HCT116 (cell line): ENCODE results near the gene ATOH8. TPM values are rescaled to one million over a fixed set of nuclear protein-coding genes. Genes with fewer than 3 reads are reported as not detected.

ENCODE experiments used
- ATAC-seq: fragments of 200-7000 bp; cut with Tn5 transposase; 2 replicates; pipeline ENCODE4 v1.9.1; 2020; ENCODE audit warnings: mild to moderate bottlenecking, moderate library complexity
- BruUV-seq: library from RNA; stranded (reverse); fragments of 400-500 nt; replicated peaks from 2 replicates; lab custom pipeline; 2021; lab: Mats Ljungman, UMichigan
- CTCF ChIA-PET: fragments of 300-600 bp; sonication (Branson Sonifier 250); formaldehyde crosslinking; loops from one replicate; lab custom pipeline; 2021; ENCODE audit warnings: antibody characterized with exemption; lab: Charles Lee
- POLR2A ChIA-PET: fragments of 300-600, 350-600 bp; sonication (Branson Sonifier 250); formaldehyde crosslinking; loops from one replicate; lab custom pipeline; 2021; ENCODE audit warnings: antibody characterized with exemption; lab: Charles Lee
- RAD21 ChIA-PET, 2 experiments: fragments of 300-600 bp; sonication (Branson Sonifier 250); formaldehyde crosslinking; loops; one replicate each; lab custom pipeline; 2023; ENCODE audit warnings: low total read pairs in 2 of 2; ENCODE audit not compliant: uncharacterized antibody in 2 of 2, unreplicated experiment in 2 of 2, low non-redundant PET in 1 of 2; lab: Charles Lee
- DNase-seq: peaks from one replicate; pipeline ENCODE4 v3.0.0-alpha.2; 2010; ENCODE audit warnings: low read depth, low spot score
- H2AFZ ChIP-seq: fragments of 200-600 bp; shearing (Covaris generic), sonication (generic); 2 replicates; pipeline ENCODE4 v1.6.1; 2017; ENCODE audit warnings: low read depth, mixed run types, mixed read lengths, antibody characterized with exemption, low read length; ENCODE audit not compliant: poor library complexity, severe bottlenecking
- H3K27ac ChIP-seq: 2 replicates; pipeline ENCODE4 v1.5.1; 2012; ENCODE audit warnings: low read depth, low read length
- H3K27me3 ChIP-seq: fragments of 200-600 bp; sonication (generic); 2 replicates; pipeline ENCODE4 v1.6.1; 2016; ENCODE audit warnings: mixed run types, low read length, mixed read lengths; ENCODE audit not compliant: insufficient read depth
- H3K36me3 ChIP-seq, 2 experiments: fragments of 200-500 bp in 1 of 2; fragments of 200-600 bp in 1 of 2; sonication (Bioruptor generic) in 1 of 2; sonication (generic) in 1 of 2; 2 replicates each; pipeline versions ENCODE4 v1.5.1 to v1.6.1; 2014 to 2016; ENCODE audit warnings: low read length in 2 of 2, inconsistent platforms in 1 of 2, mixed read lengths in 1 of 2, mixed run types in 1 of 2; ENCODE audit not compliant: insufficient read depth in 2 of 2, control insufficient read depth in 1 of 2
- H3K4me1 ChIP-seq, 2 experiments: fragments of 200-600 bp in 1 of 2; sonication (generic) in 1 of 2; 2 replicates each; pipeline versions ENCODE4 v1.5.1 to v1.6.1; 2012 to 2017; ENCODE audit warnings: low read length in 2 of 2, inconsistent platforms in 1 of 2, mild to moderate bottlenecking in 1 of 2, mixed read lengths in 1 of 2, mixed run types in 1 of 2, moderate library complexity in 1 of 2; ENCODE audit not compliant: insufficient read depth in 2 of 2, control insufficient read depth in 1 of 2
- H3K4me2 ChIP-seq: fragments of 200-600 bp; sonication (generic); 2 replicates; pipeline ENCODE4 v1.6.1; 2017; ENCODE audit warnings: mixed run types, low read length, mixed read lengths
- H3K4me3 ChIP-seq, 2 experiments: fragments of 200-600 bp in 1 of 2; sonication (generic) in 1 of 2; replicated peaks in 1 of 2; 2 replicates each; pipeline ENCODE4 v1.5.1; 2011 to 2016; ENCODE audit warnings: low read length in 2 of 2, control low read depth in 1 of 2, low read depth in 1 of 2, mild to moderate bottlenecking in 1 of 2, mixed read lengths in 1 of 2, mixed run types in 1 of 2
- H3K79me2 ChIP-seq: fragments of 200-600 bp; sonication (generic); 2 replicates; pipeline ENCODE4 v1.6.1; 2017; ENCODE audit warnings: mild to moderate bottlenecking, mixed run types, low read length, moderate library complexity, mixed read lengths; ENCODE audit not compliant: insufficient read depth
- H3K9ac ChIP-seq: fragments of 200-600 bp; sonication (generic); 2 replicates; pipeline ENCODE4 v1.6.1; 2016; ENCODE audit warnings: low read length, mixed read lengths
- H3K9me2 ChIP-seq: fragments of 200-600 bp; sonication (generic), shearing (Covaris generic); 2 replicates; pipeline ENCODE4 v1.6.1; 2017; ENCODE audit warnings: mixed run types, mild to moderate bottlenecking, moderate library complexity; ENCODE audit not compliant: insufficient read depth
- H3K9me3 ChIP-seq, 2 experiments: fragments of 200-500 bp in 1 of 2; fragments of 200-600 bp in 1 of 2; sonication (Bioruptor generic) in 1 of 2; sonication (generic) in 1 of 2; 2 replicates each; pipeline ENCODE4 v1.6.1; 2014 to 2017; ENCODE audit warnings: low read length in 2 of 2, mixed read lengths in 2 of 2, inconsistent platforms in 1 of 2, low read depth in 1 of 2, mild to moderate bottlenecking in 1 of 2, mixed run types in 1 of 2, moderate library complexity in 1 of 2; ENCODE audit not compliant: control insufficient read depth in 1 of 2, insufficient read depth in 1 of 2
- H4K20me1 ChIP-seq: fragments of 200-600 bp; sonication (generic), shearing (Covaris generic); 2 replicates; pipeline ENCODE4 v1.6.1; 2017; ENCODE audit warnings: mixed run types, mild to moderate bottlenecking, moderate library complexity; ENCODE audit not compliant: insufficient read depth
- CBX3 ChIP-seq: IDR thresholded peaks from 2 replicates; pipeline ENCODE4 v1.6.1; 2012; ENCODE audit warnings: low read depth
- CEBPB ChIP-seq: IDR thresholded peaks from 2 replicates; pipeline ENCODE4 v1.6.1; 2012; ENCODE audit warnings: low read depth
- EZH2phosphoT487 ChIP-seq: fragments of 200-600 bp; IDR thresholded peaks from 2 replicates; pipeline ENCODE4 v1.6.1; 2018; ENCODE audit warnings: antibody characterized with exemption, borderline replicate concordance
- RAD21 ChIP-seq: IDR thresholded peaks from 2 replicates; pipeline ENCODE4 v1.6.1; 2012; ENCODE audit warnings: low read depth, mild to moderate bottlenecking
- SIN3A ChIP-seq: IDR thresholded peaks from 2 replicates; pipeline ENCODE4 v1.6.1; 2012; ENCODE audit warnings: low read depth
- ZFX ChIP-seq: fragments of 450-650 bp; IDR thresholded peaks from 2 replicates; pipeline ENCODE4 v1.6.1; 2017
- intact Hi-C: fragments of 100-400 bp; cut with micrococcal nuclease; formaldehyde crosslinking; loops from 2 replicates; pipeline ENCODE4 v1.10.0; 2022
- total RNA-seq: library from RNA; stranded (reverse); gene quantifications from one replicate; pipeline ENCODE4 v1.2.1, GENCODE V29; 2021; ENCODE audit not compliant: unreplicated experiment
- TF ChIP-seq, protein P1 (sequence below), 3 experiments: fragments of 200-600 bp in 1 of 3; sonication (generic) in 1 of 3; IDR thresholded peaks in 2 of 3; conservative IDR thresholded peaks in 1 of 3; 2 replicates each; pipeline ENCODE4 v1.5.1; 2012 to 2017; ENCODE audit warnings: low read depth in 2 of 3, low read length in 2 of 3, antibody characterized with exemption in 1 of 3, borderline replicate concordance in 1 of 3, control low read depth in 1 of 3, mild to moderate bottlenecking in 1 of 3, mixed read lengths in 1 of 3, mixed run types in 1 of 3, moderate library complexity in 1 of 3; ENCODE audit not compliant: insufficient read depth in 1 of 3
- TF ChIP-seq, protein P2 (sequence below): IDR thresholded peaks from 2 replicates; pipeline ENCODE4 v1.6.1; 2012; ENCODE audit warnings: low read depth
- TF ChIP-seq, protein P3 (sequence below): IDR thresholded peaks from 2 replicates; pipeline ENCODE4 v1.6.1; 2012

ATOH8 gene
- total RNA-seq, 1 experiment from 2014 or later, result 0.74 TPM

GRCh38 chr2:85793584-85793983, 39.8 kb downstream of the ATOH8 start (continued):
- TF ChIP-seq, protein P1, sequence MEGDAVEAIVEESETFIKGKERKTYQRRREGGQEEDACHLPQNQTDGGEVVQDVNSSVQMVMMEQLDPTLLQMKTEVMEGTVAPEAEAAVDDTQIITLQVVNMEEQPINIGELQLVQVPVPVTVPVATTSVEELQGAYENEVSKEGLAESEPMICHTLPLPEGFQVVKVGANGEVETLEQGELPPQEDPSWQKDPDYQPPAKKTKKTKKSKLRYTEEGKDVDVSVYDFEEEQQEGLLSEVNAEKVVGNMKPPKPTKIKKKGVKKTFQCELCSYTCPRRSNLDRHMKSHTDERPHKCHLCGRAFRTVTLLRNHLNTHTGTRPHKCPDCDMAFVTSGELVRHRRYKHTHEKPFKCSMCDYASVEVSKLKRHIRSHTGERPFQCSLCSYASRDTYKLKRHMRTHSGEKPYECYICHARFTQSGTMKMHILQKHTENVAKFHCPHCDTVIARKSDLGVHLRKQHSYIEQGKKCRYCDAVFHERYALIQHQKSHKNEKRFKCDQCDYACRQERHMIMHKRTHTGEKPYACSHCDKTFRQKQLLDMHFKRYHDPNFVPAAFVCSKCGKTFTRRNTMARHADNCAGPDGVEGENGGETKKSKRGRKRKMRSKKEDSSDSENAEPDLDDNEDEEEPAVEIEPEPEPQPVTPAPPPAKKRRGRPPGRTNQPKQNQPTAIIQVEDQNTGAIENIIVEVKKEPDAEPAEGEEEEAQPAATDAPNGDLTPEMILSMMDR (IDR thresholded peaks at IDR 0.05 in 2 of 3, conservative IDR thresholded peaks at IDR 0.05 in 1 of 3; ENCODE audit: borderline replicate concordance in 1 of 3, insufficient read depth in 1 of 3, low read depth in 2 of 3, low read length in 2 of 3), result no peak
- TF ChIP-seq, protein P2, sequence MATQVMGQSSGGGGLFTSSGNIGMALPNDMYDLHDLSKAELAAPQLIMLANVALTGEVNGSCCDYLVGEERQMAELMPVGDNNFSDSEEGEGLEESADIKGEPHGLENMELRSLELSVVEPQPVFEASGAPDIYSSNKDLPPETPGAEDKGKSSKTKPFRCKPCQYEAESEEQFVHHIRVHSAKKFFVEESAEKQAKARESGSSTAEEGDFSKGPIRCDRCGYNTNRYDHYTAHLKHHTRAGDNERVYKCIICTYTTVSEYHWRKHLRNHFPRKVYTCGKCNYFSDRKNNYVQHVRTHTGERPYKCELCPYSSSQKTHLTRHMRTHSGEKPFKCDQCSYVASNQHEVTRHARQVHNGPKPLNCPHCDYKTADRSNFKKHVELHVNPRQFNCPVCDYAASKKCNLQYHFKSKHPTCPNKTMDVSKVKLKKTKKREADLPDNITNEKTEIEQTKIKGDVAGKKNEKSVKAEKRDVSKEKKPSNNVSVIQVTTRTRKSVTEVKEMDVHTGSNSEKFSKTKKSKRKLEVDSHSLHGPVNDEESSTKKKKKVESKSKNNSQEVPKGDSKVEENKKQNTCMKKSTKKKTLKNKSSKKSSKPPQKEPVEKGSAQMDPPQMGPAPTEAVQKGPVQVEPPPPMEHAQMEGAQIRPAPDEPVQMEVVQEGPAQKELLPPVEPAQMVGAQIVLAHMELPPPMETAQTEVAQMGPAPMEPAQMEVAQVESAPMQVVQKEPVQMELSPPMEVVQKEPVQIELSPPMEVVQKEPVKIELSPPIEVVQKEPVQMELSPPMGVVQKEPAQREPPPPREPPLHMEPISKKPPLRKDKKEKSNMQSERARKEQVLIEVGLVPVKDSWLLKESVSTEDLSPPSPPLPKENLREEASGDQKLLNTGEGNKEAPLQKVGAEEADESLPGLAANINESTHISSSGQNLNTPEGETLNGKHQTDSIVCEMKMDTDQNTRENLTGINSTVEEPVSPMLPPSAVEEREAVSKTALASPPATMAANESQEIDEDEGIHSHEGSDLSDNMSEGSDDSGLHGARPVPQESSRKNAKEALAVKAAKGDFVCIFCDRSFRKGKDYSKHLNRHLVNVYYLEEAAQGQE, result no peak
- TF ChIP-seq ZFX (no peak), CEBPB (no peak), CBX3 (no peak), SIN3A (no peak)
- TF ChIP-seq, protein P3, sequence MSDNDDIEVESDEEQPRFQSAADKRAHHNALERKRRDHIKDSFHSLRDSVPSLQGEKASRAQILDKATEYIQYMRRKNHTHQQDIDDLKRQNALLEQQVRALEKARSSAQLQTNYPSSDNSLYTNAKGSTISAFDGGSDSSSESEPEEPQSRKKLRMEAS, result no peak

DNA sequence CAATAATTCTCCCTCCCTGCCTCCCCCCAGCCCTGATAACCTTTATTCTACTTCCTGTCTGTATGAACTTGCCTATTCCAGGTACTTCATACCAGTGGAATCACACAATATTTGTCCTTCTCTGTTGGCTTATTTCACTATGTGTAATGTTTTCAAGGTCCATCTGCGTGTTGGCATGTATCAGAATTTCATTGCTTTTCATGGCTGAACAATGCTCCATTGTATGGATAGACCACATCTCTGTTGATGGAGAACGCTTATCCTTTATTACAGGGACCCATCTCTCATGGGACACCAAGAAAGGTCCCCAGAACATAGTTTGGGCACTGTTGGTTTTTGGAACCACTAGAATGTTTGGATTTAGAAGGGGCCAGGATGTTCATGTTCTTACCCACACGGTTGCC, 40.2 kb downstream of the ATOH8 start:
- RAD21 ChIA-PET, result no interaction called here
- no peaks in the 10 kb centered on the region for H4K20me1 ChIP-seq
- ATAC-seq, result no peak
- no TSS peak for BruUV-seq
- no peaks in the 10 kb centered on the region for H3K9me2 ChIP-seq
- no peaks in the 10 kb centered on the region for H3K9me3 ChIP-seq
- H3K4me2 ChIP-seq, result no peak overlapping the region
- intact Hi-C loops, result no loop called here
- no peak for DNase-seq
- no peak for TF ChIP-seq RAD21
- TF ChIP-seq EZH2phosphoT487, result no peak
- TF ChIP-seq, all 23 proteins: peak for 0
- peaks cover 8 to 14% of the 10 kb centered on the region in 2 experiments for H3K4me1 ChIP-seq
- H3K79me2 ChIP-seq, result no peaks in the 10 kb centered on the region
- ChIA-PET POLR2A (no interaction called here), CTCF (interaction anchor here (1.3 kb wide), 1 partner anchor 21 kb away, joined by 3 read pairs; no protein-coding TSS in a partner anchor)
- H3K36me3 ChIP-seq, result no peaks in the 10 kb centered on the region
- peaks cover 4% of the 10 kb centered on the region; the same call in 1 of the 2 replicates for H3K27me3 ChIP-seq
- no peak overlapping the region for H2AFZ ChIP-seq
- H3K4me3 ChIP-seq, result no peak overlapping the region
- no peak overlapping the region for H3K27ac ChIP-seq
- H3K9ac ChIP-seq, result no peak overlapping the region
